ENCODE measurements around the gene OR4C5.
"Not testable (repeated sequence)": the region's sequence is repeated elsewhere in the genome, so short reads cannot be mapped to it uniquely, and the experiment has no call there.

DNA sequence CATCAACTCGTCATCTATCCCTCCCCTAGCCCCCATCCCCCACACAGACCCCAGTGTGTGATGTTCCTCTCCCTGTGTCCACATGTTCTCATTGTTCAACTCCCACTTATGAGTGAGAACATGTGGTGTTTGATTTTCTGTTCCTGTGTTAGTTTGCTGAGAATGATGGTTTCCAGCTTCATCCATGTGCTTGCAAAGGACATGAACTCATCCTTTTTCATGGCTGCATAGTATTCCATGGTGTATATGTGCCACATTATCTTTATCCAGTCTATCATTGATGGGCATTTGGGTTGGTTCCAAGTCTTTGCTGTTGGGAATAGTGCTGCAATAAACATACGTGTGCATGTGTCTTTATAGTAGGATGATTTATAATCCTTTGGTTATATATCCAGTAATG is 23.8 kb downstream of the OR4C5 start:
- TF ChIP-seq, protein P1, sequence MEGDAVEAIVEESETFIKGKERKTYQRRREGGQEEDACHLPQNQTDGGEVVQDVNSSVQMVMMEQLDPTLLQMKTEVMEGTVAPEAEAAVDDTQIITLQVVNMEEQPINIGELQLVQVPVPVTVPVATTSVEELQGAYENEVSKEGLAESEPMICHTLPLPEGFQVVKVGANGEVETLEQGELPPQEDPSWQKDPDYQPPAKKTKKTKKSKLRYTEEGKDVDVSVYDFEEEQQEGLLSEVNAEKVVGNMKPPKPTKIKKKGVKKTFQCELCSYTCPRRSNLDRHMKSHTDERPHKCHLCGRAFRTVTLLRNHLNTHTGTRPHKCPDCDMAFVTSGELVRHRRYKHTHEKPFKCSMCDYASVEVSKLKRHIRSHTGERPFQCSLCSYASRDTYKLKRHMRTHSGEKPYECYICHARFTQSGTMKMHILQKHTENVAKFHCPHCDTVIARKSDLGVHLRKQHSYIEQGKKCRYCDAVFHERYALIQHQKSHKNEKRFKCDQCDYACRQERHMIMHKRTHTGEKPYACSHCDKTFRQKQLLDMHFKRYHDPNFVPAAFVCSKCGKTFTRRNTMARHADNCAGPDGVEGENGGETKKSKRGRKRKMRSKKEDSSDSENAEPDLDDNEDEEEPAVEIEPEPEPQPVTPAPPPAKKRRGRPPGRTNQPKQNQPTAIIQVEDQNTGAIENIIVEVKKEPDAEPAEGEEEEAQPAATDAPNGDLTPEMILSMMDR (IDR thresholded peaks at IDR 0.05 in 4 of 5, conservative IDR thresholded peaks at IDR 0.05 in 1 of 5) = not testable (repeated sequence)
- TF ChIP-seq POLR2A (IDR thresholded peaks at IDR 0.05) = not testable (repeated sequence)
